GM19328 (cell line): ENCODE measurements around the gene NAT16.
A peak's percentile ranks its signal among the peaks of the same experiment; 100 is the strongest.
"Not testable (repeated sequence)": the region's sequence is repeated elsewhere in the genome, so short reads cannot be mapped to it uniquely, and the experiment has no call there.

ENCODE experiments used
- ATAC-seq: cut with Tn5 transposase; IDR thresholded peaks from one replicate; pipeline ENCODE4 v1.9.1; 2021; ENCODE audit warnings: mild to moderate bottlenecking, moderate library complexity; ENCODE audit not compliant: unreplicated experiment

Gene NAT16

GRCh38 chr7:101161692-101162471 is 18.2 kb downstream of the NAT16 start:
- ATAC-seq, result no peak

- ATAC-seq, result no peak
Observed at GRCh38 chr7:101160910-101161309, 19.2 kb downstream of the NAT16 start.

GRCh38 chr7:101159696-101160674 is 20.1 kb downstream of the NAT16 start:
- ATAC-seq, result no peak

GRCh38 chr7:101156866-101157589 is 23.1 kb downstream of the NAT16 start:
- no peak for ATAC-seq

GRCh38 chr7:101156277-101156676 is 23.8 kb downstream of the NAT16 start:
- no peak for ATAC-seq

- ATAC-seq, result no peak
Observed at GRCh38 chr7:101155303-101155702, 24.8 kb downstream of the NAT16 start.

- ATAC-seq, result no peak
Observed at GRCh38 chr7:101154693-101155102, 25.4 kb downstream of the NAT16 start.

DNA sequence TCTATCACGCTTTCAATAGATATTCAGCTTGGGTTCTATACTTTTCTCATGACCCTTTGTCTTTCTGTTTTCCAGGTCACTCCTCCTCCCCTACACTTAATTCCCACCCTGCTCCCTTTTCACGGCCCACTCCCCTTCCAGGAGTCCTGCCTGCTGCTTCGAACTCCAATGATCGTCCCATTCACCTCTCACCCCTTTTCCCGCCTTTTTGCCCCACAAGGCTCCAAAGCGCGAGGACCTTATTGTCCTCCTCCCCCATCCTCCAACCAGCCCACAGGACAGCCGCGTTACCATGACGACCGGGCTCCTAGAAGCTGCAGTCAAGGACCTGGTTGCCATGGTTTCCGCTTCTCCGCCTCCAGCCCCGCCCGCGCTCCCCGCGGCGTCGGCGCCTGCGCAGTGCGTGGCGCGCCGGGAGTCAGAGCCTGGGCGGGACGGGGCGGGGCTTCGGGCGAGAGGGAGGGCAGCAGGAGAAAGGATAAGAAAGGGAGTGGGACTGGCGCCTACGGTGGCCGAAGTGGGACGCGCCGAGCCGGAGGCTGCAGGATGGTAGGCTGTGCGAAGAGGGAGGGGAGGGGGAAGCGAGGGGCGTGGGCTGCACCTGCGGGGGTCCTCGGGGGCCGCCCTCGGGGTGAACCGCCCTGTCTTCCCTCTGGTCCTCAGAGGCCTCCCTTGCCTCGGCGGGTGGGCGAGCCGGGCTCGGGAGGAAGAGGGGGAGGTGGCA is 26.0 kb downstream of the NAT16 start, which contains the start of gene AP1S1:
AP1S1 (plus strand) TSS at position 508 of the 724 bp plus-strand sequence; CDS start at position 547, 39 bp downstream.
- peak; percentile 73 for ATAC-seq

- no peak for ATAC-seq
Observed at GRCh38 chr7:101151908-101152651, 28.0 kb downstream of the NAT16 start.

DNA sequence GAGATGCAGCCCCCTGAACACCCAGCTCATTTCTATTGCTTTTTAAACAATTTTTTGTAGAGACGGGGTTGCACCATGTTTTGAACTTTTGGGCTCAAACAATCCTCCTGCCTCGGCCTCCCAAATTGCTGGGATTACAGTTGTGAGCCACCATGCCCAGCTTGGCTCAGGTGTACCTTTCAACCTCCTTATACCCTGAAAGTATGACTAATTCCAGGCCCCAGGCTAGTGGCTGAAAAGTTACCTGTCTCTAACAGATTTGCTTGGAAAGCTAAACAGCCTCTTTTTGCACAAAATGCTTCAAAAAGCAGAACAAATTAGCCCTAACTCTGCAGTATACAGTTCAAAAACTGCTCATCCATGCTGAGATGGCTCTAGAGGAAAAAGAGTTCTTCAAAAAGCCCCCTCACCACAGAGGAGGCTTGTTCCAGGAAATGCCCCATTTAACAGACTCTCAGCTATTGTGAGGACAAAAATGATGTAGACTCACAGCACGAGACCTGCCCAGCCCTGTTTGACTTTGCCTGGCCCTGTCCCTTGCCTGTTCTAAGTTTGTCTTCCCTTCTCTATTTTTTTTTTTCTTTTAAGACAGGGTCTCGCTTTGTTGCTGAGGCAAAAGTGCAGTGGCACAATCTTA is 39.2 kb downstream of the NAT16 start:
- ATAC-seq, result no peak

GRCh38 chr7:101140339-101140699 is 39.8 kb downstream of the NAT16 start:
- no peak for ATAC-seq

DNA sequence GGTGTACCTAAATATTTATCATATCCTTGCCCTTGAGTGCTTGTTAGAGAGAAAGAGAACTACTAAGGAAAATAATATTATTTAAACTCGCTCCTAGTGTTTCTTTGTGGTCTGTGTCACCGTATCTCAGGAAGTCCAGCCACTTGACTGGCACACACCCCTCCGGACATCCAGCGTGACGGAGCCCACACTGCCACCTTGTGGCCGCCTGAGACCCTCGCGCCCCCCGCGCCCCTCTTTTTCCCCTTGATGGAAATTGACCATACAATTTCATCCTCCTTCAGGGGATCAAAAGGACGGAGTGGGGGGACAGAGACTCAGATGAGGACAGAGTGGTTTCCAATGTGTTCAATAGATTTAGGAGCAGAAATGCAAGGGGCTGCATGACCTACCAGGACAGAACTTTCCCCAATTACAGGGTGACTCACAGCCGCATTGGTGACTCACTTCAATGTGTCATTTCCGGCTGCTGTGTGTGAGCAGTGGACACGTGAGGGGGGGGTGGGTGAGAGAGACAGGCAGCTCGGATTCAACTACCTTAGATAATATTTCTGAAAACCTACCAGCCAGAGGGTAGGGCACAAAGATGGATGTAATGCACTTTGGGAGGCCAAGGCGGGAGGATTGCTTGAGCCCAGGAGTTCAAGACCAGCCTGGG is 41.8 kb downstream of the NAT16 start:
- no peak for ATAC-seq

DNA sequence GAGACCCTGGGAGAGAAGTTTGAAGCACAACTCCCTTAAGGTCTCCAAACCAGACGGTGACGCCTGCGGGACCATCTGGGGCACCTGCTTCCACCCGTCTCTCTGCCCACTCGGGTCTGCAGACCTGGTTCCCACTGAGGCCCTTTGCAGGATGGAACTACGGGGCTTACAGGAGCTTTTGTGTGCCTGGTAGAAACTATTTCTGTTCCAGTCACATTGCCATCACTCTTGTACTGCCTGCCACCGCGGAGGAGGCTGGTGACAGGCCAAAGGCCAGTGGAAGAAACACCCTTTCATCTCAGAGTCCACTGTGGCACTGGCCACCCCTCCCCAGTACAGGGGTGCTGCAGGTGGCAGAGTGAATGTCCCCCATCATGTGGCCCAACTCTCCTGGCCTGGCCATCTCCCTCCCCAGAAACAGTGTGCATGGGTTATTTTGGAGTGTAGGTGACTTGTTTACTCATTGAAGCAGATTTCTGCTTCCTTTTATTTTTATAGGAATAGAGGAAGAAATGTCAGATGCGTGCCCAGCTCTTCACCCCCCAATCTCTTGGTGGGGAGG is 42.4 kb downstream of the NAT16 start:
- no peak for ATAC-seq

DNA sequence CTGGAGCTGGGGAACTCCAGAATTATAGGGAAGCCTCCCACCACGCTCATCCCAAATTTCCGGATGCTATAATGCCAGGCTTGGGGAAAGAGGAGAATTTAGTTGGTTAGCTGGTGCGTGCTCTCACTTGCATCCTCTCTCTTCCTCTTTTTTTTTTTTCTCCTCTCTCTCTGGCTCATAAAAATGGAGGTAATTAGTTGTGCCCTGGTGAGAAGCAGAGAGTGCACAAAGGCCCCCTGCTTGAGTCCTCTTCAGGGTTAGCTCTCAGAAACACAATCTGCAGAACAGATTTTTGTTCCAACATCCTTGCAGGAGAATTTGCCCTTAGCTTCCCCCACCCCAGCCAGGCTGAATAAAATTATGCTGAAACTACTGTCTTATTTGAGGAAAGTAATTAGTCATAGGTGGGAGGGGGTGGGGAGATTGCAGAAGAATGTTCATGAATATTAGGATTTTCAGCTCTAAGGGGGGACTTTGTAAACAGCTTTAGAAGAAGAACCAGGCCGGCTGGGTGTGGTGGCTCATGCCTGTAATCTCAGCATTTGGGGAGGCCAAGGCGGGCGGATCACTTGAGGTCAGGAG is 45.6 kb downstream of the NAT16 start:
- no peak for ATAC-seq

DNA sequence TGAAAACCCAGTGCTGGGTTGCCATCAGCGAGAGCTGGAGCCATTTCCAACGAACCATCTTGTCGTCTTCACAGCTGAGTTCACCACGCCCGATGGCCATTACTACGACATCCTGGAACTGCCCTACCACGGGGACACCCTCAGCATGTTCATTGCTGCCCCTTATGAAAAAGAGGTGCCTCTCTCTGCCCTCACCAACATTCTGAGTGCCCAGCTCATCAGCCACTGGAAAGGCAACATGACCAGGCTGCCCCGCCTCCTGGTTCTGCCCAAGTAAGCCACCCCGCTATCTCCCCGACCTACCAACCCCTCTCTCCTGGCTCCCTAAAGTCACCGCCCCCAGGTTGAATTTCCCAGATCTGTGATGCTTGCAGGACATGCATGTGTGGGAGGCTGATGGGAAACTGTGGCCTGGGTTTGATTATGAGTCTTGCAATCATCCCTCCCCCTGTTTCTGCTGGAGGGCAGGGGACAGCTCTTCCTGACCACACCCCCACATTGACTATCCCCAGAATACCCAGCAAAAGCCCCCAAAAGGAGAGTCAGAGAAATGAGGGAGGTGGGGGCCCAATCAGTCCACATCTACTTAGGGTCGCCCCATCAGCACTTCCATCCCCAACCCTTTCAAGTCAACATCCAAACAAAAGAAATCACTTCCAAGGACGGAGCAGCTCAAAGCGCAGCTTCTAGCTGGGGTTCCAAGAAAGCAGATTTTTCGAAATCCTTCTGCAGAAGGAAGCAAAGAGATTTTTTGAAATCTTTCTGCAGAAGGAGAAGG is 46.3 kb downstream of the NAT16 start:
- no peak for ATAC-seq

- ATAC-seq, result not testable (repeated sequence)
Observed at GRCh38 chr7:101132626-101133600, 47.2 kb downstream of the NAT16 start.
